Measurements from ENCODE around the gene GTPBP10.

GTPBP10 gene

DNA sequence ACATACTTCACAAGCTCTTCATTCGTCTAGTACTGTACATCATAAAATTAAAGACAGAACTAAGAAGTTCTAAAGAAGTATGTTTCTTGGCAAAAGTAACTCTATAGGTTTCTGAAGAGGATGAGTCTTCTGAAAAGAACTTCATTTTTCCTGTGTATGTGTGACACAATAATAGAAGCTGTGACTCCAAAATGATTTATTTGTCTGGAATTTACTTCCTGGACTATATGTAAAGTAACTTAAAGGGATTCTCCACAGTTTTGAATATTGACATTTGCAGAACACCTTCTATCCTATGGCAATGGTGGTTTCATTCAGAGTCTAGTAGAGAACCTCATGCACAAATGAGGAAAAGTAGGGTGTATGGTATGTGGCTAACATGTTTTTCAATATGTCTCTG is 36.9 kb downstream of the GTPBP10 start:
- DNase-seq (ENCODE audit: low read depth): peak; percentile 79

DNA sequence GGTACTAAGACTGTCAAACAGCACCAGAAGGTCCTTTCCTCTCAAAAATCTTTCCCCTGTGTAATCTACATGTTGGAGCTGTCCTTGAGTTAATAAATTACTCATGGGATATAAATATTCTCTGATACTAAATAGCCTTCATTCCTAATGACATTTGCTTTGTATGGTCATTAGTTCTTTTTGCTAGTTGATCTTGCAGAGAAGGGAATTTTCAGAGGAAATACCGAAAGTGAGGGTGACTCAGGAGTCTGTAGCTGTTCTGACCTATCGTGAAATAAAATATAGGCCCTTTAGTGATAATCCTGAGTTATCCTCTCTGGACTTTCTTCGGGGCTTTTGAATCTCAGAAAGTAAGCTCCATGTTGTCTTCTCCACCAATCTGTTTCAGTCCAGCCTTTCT is 37.3 kb downstream of the GTPBP10 start:
- DNase-seq (ENCODE audit: low read depth): peak; percentile 82

DNA sequence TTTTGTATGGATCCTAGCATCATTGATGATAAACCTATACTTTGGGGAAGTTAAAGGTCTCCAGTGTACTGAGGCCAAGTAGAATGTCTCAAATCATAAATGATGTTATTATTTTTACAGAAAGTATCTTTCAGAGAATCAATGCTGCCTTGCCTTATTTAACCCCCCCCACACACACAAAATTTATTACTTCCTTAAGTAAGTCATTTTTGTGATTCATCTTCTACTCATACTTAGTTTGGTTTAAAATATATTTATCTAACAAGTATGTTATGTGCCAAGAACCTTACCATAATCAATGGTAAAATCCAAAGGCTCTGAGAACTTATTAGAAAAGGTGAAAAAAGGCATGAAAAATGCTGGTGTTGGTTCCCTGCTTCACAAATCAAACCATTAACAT is 37.9 kb downstream of the GTPBP10 start:
- DNase-seq (ENCODE audit: low read depth): peak; percentile 41

DNA sequence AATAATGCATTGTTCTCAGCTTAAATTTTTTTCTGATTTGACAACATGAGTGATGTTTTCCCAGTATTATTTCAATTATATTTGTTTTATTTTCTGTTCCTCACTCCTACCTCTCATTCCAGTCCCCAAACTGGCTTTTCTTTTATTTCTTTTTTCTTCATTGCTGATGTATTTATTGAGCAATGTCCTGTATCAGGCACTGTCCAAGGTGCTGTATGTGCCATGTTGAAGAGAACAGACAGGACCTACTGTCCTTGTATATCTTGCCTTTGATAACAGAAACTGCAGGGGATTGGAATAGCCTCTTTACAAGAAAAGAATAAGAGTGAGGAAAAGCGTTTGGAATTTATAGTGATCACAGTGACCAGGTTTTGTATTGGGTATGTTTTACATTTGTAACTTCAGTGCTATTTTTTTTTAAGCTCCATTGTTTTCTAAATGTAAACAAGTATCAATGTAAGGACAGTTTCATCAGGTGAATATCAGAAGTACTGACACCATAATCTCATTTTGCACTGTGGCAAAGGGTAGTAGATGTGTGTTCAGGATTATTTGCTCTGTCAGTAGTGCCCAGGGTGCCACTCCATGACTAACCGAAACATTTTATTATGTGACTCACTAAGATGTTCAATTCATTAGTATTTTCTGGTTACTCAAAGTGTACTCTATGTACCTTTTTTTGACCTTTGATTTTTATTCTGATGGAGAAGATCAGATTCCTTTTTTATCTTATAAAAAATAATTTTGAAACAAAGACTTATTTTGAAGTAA is 41.1 kb downstream of the GTPBP10 start:
- peak; percentile 46 for DNase-seq (ENCODE audit: low read depth)

DNA sequence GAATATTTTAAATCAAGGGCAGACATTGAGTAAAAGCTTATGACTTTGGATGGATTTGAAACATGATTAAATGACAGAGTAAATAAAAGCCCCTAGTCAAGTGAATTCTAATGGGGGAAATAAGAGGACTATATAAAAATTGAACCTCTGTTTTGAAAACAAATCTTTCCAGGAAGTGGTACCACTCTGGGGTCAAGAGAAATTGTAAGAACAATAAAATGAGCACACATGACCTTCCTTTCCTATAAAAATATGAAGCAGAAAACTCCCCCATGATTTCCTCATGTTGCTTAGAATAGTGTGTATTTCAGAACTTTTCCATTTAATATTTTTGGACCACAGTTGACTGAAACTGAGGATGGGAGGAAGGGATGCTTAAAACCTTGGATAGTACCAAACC is 44.4 kb downstream of the GTPBP10 start:
- DNase-seq (ENCODE audit: low read depth): no peak

DNA sequence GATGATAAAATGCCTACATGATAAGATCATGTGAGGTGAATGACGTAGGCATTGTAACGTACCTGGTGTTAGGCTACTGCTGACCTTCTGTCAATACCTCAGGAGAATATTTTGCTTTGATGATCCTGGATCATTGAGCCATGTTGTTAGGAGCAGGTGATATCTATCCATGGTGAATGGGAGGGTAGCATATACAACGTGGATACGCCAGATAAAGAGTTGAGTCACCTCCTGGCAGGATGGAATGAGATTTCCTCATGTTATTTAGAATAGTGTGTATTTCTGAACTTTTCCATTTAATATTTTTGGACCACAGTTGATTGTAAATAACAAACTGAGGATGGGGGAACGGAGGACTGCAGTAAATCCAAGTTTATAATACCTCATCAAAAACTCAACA is 45.0 kb downstream of the GTPBP10 start:
- DNase-seq (ENCODE audit: low read depth): no peak

DNA sequence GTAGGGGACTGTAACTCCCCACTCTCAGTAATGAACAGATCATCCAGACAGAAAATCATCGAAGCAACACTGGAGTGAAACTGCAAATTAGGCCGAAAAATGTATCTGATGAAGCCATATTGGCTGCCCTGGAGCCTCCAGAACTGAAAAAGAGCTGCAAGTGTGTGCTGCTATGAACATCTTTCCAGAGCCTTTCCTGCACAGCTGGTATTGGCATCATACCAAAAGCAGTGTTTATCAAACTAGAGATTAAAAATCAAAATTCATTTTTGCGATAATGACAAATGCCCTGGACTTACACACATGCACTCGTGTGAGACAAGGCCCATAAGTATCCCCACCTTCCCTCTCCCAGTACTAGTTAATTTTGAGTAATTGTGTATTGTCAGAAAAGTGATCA is 49.9 kb downstream of the GTPBP10 start:
- no peak for DNase-seq (ENCODE audit: low read depth)

DNA sequence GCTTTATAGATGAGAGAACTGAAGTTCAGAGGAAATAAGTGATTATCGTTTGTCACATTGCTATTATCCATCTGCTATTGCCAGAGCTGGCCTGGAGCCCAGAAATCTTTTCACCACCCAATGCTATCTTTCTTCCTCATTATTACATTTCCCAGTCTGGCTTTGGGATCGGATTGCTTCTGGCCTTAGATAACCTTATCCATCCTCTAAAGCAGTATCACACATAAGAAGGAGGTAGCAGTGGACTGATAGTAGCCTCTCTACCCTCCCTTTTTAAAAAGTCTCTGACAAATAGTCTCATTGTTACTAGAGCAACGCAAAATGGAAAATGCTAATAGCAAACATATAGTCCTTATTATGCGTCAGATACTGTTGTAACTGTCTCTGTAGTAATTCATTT is 55.5 kb downstream of the GTPBP10 start:
- DNase-seq (ENCODE audit: low read depth): peak; percentile 23

DNA sequence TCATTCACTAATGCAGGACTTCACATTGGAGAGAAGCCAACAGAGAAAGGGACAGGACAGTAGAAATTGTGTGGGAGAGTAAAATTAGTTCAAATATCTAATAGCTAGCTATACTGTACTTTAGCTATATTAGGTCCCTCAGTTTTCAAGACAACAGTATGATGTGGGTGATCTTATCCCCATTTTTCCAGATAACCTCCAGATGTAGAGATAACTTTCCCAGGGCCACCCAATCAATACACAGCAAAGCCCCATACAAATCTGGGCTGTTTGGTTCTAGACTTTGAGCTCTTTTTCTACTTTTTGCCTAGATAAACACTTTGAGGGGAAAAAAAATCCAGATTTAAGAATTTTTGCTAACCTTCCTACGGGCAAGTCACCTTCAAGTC is 56.3 kb downstream of the GTPBP10 start:
- DNase-seq (ENCODE audit: low read depth): no peak

DNA sequence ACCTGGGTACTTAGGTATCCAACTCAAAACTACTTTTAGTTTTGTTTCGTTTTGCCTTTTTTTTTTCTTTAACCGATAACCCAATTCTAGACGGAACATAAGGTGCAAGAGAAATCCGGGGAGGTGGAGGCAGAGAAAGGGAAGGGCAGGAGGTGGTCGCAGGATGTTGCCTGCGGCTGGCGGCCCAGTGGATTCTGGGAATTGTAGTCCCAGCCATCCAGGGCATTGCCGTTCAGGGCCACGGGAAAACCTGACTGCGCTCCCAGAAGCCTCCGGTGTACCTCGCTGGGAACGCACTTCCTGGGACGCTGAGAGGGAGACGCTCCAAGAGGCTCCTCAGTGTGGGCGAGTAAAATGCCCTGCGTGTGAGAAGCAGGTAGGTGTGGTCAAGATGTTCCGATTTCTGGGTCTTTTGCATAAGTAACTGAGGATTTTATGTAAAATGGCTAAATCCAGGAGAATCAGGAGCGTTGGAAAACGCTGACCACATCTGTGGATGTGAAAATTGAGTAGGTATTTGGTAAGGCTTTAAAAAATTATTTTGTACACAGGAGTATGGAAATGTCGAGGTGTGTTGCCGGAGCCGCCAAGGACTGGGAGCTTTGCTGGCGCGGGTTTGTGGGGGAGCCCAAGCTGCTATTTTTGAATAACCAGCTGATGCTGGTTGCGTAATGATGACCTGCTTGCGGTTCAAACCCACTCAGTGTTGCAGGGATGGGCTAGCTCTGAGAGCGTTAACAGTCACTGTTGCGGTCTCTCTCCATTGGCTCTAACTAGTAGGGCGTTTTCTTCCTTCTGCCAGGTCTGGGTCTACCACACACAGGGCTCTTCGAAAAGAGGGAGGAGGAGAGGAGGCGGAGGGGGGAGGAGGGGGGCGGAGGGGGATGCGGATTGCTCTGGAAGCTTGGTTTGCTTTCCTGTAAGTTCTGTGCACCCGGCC is 56.9 kb downstream of the GTPBP10 start, which contains the start of gene CLDN12:
Gene CLDN12, plus strand, starts transcription at position 288 of the 940 bp plus-strand sequence. CDS start 9,216 bp downstream, outside the sequence.
- peak; percentile 93 for DNase-seq (ENCODE audit: low read depth)

DNA sequence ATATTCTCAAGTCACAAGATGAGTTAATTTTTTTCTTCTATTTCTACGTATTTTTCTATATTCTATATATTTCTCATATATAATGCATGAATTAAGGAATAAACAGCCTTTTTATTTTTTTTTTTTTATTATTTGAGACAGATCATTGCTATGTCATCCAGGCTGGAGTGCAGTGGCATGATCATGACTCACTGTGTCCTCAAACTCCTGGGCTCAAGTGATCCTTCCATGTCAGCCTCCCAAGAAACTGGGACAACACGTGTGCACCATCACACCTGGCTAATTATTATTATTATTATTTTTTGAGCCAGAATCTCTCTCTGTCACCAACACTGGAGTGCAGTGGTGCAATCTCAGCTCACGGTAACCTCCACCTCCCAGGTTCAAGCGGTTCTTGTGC is 58.3 kb downstream of the GTPBP10 start:
- peak; percentile 29 for DNase-seq (ENCODE audit: low read depth)

DNA sequence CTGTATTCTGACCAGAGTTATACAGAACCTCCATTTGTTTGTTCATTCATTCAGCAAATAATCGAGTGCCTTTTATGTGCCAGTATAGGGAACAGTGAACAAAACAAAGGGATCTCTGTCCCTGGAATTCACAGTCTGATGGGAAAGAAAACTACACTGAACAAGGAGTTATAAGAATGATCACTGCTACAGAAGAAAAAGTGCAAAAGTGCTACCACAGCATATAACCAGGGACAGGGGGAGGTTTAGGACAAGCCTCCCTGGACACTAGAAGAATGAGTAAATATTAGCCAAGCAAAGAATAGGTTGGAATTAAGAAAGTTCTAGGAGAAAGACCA is 60.9 kb downstream of the GTPBP10 start:
- no peak for DNase-seq (ENCODE audit: low read depth)

DNA sequence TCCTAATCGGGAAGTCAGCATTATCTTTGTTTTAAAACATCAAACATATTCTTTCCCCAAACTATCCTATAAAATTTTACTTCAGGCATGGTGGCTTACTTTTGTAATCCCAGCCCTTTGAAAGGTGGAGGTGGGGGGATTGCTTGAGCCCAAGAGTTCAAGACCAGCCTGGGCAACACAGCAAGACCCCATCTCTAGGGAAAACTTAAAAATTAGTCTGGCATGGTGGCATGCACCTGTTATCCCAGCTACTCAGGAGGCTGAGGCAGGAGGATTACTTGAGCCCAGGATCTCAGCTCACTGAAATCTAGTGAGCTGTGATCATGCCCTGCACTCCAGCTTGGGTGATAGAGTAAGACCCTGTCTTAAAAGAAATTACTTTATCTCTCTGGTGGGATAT is 61.6 kb downstream of the GTPBP10 start:
- no peak for DNase-seq (ENCODE audit: low read depth)

DNA sequence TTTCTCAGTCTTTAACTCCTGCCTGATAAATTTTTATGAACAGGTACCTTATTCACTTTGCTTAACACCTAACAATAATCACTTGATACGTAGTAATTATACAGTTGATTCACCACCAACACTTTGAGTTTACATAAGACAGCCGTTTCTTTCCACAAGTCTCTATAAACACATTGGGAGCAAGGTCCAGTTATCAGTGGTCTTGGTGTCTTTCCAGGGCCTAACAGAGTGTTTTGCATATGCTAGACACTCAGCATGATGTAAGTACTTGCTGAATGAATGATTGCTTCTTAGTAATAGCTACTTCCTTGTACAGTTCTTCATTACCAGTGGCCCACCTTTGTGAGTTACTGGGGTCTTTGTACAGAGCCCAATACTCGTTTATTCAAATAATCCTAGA is 63.2 kb downstream of the GTPBP10 start:
- DNase-seq (ENCODE audit: low read depth): no peak

DNA sequence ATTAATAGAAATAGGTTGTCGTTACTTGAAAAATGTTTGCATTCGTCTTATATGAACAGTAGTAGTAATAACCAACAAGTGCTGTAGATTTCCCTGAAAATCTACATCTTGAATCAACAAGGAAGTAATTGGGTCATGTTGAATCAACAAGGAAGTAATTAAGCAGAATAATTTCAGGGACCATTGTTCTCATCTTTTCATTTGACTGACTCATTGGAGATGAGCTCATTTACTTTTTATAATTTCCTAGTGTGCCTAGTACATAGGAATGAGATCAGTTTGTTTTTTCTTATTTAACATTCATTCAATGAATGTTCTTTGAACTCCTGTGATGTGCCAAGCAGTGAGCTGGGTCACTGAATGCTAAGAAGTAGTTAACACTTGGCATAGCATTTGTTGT is 65.0 kb downstream of the GTPBP10 start:
- peak; percentile 41 for DNase-seq (ENCODE audit: low read depth)

DNA sequence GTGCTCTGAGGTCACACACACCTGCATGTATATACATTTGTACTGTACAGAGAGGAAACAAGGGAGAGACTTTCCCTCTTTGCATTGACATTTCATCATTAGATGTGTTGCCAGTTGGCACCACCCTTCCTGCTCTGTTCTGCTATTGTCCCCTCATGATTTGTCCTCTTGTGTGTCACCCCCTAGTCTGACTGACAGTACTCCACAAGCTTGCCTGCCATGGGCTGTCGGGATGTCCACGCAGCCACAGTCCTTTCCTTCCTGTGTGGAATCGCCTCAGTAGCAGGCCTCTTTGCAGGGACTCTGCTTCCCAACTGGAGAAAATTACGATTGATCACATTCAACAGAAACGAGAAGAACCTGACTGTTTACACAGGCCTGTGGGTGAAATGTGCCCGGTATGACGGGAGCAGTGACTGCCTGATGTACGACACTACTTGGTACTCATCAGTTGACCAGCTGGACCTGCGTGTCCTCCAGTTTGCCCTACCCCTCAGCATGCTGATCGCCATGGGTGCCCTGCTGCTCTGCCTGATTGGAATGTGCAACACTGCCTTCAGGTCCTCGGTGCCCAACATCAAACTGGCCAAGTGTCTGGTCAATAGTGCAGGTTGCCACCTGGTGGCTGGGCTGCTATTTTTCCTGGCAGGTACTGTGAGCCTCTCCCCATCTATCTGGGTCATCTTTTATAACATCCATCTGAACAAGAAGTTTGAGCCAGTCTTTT is 66.1 kb downstream of the GTPBP10 start:
- peak; percentile 10 for DNase-seq (ENCODE audit: low read depth)

DNA sequence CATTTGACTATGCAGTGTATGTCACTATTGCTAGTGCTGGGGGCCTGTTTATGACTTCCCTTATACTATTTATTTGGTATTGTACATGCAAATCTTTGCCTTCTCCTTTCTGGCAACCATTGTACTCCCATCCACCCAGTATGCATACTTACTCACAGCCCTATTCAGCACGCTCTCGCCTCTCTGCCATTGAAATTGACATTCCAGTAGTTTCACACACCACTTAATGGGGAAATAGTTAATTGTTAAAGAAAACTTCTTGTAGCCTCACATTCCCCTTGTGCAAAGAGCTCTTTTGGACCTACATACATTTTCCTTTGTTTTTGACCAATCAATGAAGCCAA is 66.6 kb downstream of the GTPBP10 start:
- DNase-seq (ENCODE audit: low read depth): no peak

DNA sequence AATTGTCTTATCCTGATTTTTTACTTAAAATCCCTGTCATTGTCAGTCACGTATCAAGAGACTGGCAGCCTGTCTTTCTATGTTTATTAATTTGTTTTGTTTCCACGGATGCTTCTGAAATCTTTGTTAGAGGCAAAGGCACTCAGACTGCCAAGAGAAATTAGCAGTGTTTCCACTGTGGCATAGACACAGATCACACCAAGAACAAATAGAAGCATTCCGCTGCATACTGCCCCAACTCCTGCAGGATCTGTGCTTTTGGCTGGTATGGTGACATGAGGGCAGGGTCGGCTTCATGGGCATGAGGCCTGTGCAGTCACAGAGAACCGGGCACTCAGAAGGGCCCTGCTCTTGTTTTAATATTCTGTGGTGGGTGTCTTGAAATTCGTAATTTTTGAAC is 75.1 kb downstream of the GTPBP10 start:
- DNase-seq (ENCODE audit: low read depth): no peak

DNA sequence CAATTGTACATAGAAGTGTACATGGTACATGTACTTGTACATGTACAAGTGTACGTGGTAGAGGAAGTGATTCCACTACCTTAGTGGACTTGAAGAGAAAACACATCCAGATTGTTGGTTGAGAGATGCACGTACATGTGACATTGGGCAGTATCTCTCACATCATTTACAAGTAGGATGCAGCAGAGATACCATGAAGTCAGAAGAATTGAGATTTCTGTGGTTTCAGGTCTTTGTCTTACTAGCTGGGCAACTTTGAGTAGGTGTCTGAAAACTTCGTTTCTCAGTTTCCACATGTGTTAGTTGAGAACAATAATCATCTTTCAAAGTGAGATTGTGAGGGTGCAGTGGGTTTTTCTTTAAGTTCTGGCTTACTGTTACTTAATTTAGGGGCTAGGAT is 78.2 kb downstream of the GTPBP10 start:
- DNase-seq (ENCODE audit: low read depth): no peak

DNA sequence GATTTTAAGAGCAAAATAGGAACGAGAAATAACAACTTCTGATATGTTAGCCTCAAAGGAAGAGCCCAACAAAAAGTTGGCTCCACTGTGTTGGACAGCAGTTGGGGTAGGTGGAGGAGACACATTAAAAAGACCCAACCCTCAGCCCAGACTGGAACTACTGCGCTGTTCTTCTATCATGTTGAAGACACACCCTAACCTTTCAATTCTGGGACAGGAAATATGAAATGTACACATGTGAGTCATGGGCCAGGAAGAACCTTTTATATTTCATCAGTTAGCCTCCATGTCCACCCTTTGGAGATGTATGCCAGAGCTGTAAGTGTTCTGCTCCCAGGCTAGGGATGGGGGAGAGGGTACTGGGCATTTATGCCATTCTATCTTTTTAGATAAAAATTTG is 78.9 kb downstream of the GTPBP10 start:
- no peak for DNase-seq (ENCODE audit: low read depth)

DNA sequence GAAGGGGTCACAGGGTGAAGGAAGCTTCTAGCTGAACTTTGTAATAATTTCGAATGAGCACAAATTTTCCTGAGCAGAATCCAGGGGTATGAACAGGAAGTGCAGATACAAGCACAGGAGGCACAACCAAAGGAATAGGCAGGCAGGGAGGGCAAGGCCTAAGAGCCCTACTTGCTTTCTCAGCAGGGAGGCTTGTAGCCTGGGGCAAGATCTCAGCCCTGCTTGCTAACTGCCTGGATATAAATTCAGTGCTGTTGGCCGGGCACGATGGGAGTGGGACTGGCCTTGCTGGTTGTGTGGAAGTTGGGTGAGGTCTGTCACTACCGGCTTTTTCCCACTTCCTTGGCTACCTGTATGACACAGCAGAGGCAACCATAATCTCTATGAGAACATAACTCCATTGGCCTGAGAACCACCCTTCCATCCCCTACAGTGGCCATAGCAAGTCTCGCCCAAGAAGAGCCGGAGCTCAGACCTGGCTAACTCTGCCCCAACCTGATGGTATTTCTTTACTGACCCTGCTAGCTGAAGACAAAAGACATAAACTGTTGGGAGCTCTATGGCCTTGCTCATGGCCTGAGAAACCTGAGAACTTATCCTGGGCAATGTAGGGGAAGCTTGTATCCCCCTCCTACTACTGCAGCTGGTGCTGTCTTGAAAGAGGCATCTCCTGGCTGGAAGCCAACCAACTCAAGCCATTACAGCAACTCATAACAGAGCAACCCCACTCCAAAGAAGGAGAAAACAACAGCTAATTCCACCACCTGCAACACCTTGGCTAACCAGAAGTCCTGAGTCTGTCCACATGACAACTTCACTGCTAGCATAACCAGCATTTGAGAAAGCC is 84.3 kb downstream of the GTPBP10 start:
- DNase-seq (ENCODE audit: low read depth): peak; percentile 9

DNA sequence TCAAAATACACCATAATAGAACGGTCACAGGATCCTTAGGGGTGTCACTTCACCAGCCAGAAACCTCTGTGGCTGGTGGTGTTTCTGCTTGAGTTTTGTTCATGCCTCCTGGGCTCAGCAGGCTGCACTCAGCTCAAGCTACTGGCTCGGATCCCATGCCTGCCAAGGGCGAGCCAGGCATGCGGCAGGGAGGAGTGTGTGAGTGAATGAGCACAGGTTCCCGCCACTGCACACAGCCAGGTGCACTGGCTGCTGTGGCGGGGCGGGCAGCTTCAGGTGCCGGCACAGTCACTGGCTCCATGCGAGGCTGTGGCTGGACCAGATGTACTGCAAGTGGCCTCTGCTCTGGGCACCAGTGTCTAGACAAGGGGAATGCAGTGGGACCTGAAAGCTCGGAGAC is 86.2 kb downstream of the GTPBP10 start:
- no peak for DNase-seq (ENCODE audit: low read depth)

All from EH (cell line).